Smooth muscle cell (in vitro differentiated cells): ENCODE results near the gene BMP8B. TPM values are rescaled to one million over a fixed set of nuclear protein-coding genes. Genes with fewer than 3 reads are reported as not detected.

ENCODE experiments used
- DNase-seq: peaks from one replicate; lab custom pipeline; 2025; ENCODE audit not compliant: unreplicated experiment; lab: John Stamatoyannopoulos, UW
- H2AFZ ChIP-seq: fragments of 200-600 bp; sonication (generic); 2 replicates; pipeline ENCODE4 v1.6.0; 2016; ENCODE audit warnings: antibody characterized with exemption, low read depth, mild to moderate bottlenecking
- H3F3A ChIP-seq: fragments of 200-600 bp; sonication (generic); 2 replicates; pipeline ENCODE4 v1.6.0; 2017; ENCODE audit warnings: antibody characterized with exemption, low read depth
- H3K27ac ChIP-seq: fragments of 200-600 bp; sonication (generic); 2 replicates; pipeline ENCODE4 v1.5.1; 2016; ENCODE audit warnings: low read depth, mild to moderate bottlenecking
- H3K27me3 ChIP-seq: fragments of 200-600 bp; sonication (generic); 2 replicates; pipeline ENCODE4 v1.6.1; 2016; ENCODE audit warnings: low read depth, mild to moderate bottlenecking
- H3K36me3 ChIP-seq: fragments of 200-600 bp; sonication (generic); 2 replicates; pipeline ENCODE4 v1.5.1; 2016; ENCODE audit warnings: low read depth
- H3K4me1 ChIP-seq: fragments of 200-600 bp; sonication (generic); 2 replicates; pipeline ENCODE4 v1.5.1; 2016; ENCODE audit warnings: low read depth
- H3K4me2 ChIP-seq: fragments of 200-600 bp; sonication (generic); 2 replicates; pipeline ENCODE4 v1.6.0; 2016; ENCODE audit warnings: mild to moderate bottlenecking
- H3K4me3 ChIP-seq: fragments of 200-600 bp; sonication (generic); 2 replicates; pipeline ENCODE4 v1.5.1; 2016; ENCODE audit warnings: mild to moderate bottlenecking
- H3K79me2 ChIP-seq: fragments of 200-600 bp; sonication (generic); 2 replicates; pipeline ENCODE4 v1.6.0; 2016; ENCODE audit warnings: low read depth, mild to moderate bottlenecking
- H3K9ac ChIP-seq: fragments of 200-600 bp; sonication (generic); 2 replicates; pipeline ENCODE4 v1.6.0; 2016; ENCODE audit warnings: low read depth
- H3K9me3 ChIP-seq: fragments of 200-600 bp; sonication (generic); replicated peaks from 2 replicates; pipeline ENCODE4 v1.5.1; 2016; ENCODE audit warnings: low read depth
- H4K20me1 ChIP-seq: fragments of 200-600 bp; sonication (generic); 2 replicates; pipeline ENCODE4 v1.6.0; 2016; ENCODE audit warnings: low read depth
- CTCF ChIP-seq: fragments of 200-600 bp; sonication (generic); IDR thresholded peaks from 2 replicates; pipeline ENCODE4 v1.5.1; 2017; ENCODE audit warnings: borderline replicate concordance, mild to moderate bottlenecking, antibody characterized with exemption; ENCODE audit not compliant: insufficient read depth, poor library complexity, severe bottlenecking
- WGBS: methylation state at CpG from one replicate; pipeline ENCODE4 v1.1.7; 2016; ENCODE audit warnings: low lambda C conversion rate; 5-methylcytosine and 5-hydroxymethylcytosine counted together
- polyA plus RNA-seq: library from polyadenylated mRNA; unstranded; fragments of >200 nt; fragmentation: Nextera tagmentation; extraction: Ambion mirVana; gene quantifications from 2 replicates; pipeline ENCODE4 v1.2.1, GENCODE V29; 2016
- total RNA-seq: library from RNA; depleted of rRNA; stranded (reverse); fragments of >200 nt; gene quantifications from 2 replicates; pipeline ENCODE4 v1.2.3, GENCODE V29; 2014

The BMP8B gene
- total and polyA plus RNA-seq, 2 experiments from 2014 or later, result 0.06 TPM; not detected in 1

- peaks cover 4% of the 10 kb centered on the region for H3K36me3 ChIP-seq
- H3K9ac ChIP-seq, result no peak overlapping the region
- H4K20me1 ChIP-seq, result no peaks in the 10 kb centered on the region
- no peaks in the 10 kb centered on the region for H3K4me1 ChIP-seq
- H3K4me2 ChIP-seq, result no peak overlapping the region
- H3K27me3 ChIP-seq, result no peaks in the 10 kb centered on the region
- no peak overlapping the region for H3K27ac ChIP-seq
- 94% methylated on average over 5 of the region's 5 CpGs for WGBS
- no peak for DNase-seq
- H3K79me2 ChIP-seq, result no peaks in the 10 kb centered on the region
- no peak overlapping the region for H2AFZ ChIP-seq
- TF ChIP-seq CTCF, result no peak
- H3K9me3 ChIP-seq, result no peaks in the 10 kb centered on the region
- H3K4me3 ChIP-seq, result no peak overlapping the region
- no peaks in the 10 kb centered on the region for H3F3A ChIP-seq
Measured at GRCh38 chr1:39757501-39757900, 31.2 kb downstream of the BMP8B start.

GRCh38 chr1:39755965-39756659 is 32.6 kb downstream of the BMP8B start:
- Histone ChIP-seq H3K4me3 (no peak overlapping the region), H3F3A (no peaks in the 10 kb centered on the region), H4K20me1 (no peaks in the 10 kb centered on the region), H3K36me3 (peaks cover 12% of the 10 kb centered on the region), H3K79me2 (no peaks in the 10 kb centered on the region), H3K9me3 (no peaks in the 10 kb centered on the region), H3K9ac (no peak overlapping the region), H2AFZ (no peak overlapping the region), H3K27ac (no peak overlapping the region), H3K4me1 (no peaks in the 10 kb centered on the region), H3K27me3 (no peaks in the 10 kb centered on the region), H3K4me2 (no peak overlapping the region)
- DNase-seq, result no peak
- 97% methylated on average over 9 of the region's 9 CpGs for WGBS
- TF ChIP-seq CTCF, result no peak

DNA sequence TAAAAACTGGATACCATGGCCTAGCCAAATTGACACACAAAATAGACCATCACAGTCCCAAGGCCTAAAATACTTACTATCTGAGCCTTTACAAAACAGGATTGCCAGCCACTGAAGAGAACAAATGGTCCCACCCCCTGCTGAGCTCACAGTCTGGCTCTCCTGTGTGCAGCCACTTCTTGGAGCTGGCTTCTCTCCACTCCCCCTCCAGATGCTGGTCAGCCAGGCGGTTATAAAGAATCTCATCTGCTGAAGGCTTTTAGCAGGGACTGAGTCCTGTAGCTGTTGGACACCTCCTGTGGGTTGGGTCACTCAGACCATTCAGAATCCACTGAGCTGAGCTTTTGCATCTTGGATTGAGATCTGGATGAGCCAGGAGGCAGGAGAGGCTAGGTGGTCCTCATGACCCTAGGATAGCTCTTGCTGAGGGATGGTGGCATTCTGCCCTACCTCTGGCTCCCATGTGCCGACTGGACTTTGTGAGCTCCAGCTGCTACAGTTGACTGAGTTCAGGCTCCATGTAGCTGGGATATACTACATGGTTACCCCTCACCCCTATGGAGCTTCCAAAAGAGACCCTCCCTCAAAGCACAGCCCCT is 33.7 kb downstream of the BMP8B start:
- WGBS, result 76% methylated on average over 2 of the region's 2 CpGs
- Histone ChIP-seq H3K9me3 (no peaks in the 10 kb centered on the region), H3K79me2 (no peaks in the 10 kb centered on the region), H3K27me3 (no peaks in the 10 kb centered on the region), H2AFZ (no peak overlapping the region), H3F3A (no peaks in the 10 kb centered on the region), H3K4me3 (no peak overlapping the region), H3K4me1 (no peaks in the 10 kb centered on the region), H3K9ac (no peak overlapping the region), H3K4me2 (no peak overlapping the region), H3K36me3 (peaks cover 14% of the 10 kb centered on the region), H4K20me1 (no peaks in the 10 kb centered on the region), H3K27ac (no peak overlapping the region)
- TF ChIP-seq CTCF, result no peak
- DNase-seq, result no peak
